SK-N-SH treated with all-trans-retinoic acid at 6 μM for 48 hours (cell line): ENCODE results near the gene VHLL.

Experiments used
- ARNTL ChIP-seq: fragments of 450-650 bp; formaldehyde crosslinking; IDR thresholded peaks from 2 replicates; pipeline ENCODE4 v1.5.0; 2020; ENCODE audit warnings: low read depth, mild to moderate bottlenecking, moderate library complexity, borderline replicate concordance
- ESRRG ChIP-seq: fragments of 250-450 bp; sonication (Bioruptor Pico); IDR thresholded peaks from 2 replicates; pipeline ENCODE4 v1.6.1; 2021; ENCODE audit warnings: mild to moderate bottlenecking
- GLIS3 ChIP-seq: fragments of 250-450 bp; sonication (Bioruptor Pico); IDR thresholded peaks from 2 replicates; pipeline ENCODE4 v1.5.0; 2020; ENCODE audit warnings: mild to moderate bottlenecking, moderate library complexity
- PATZ1 ChIP-seq: fragments of 250-450 bp; sonication (Bioruptor Pico); IDR thresholded peaks from 2 replicates; pipeline ENCODE4 v1.8.0; 2020; ENCODE audit warnings: mild to moderate bottlenecking, moderate library complexity, borderline replicate concordance
- TOX ChIP-seq: fragments of 250-450 bp; sonication (Bioruptor Pico); IDR thresholded peaks from 2 replicates; pipeline ENCODE4 v1.8.0; 2021; ENCODE audit warnings: mild to moderate bottlenecking, moderate library complexity, borderline replicate concordance
- ZNF565 ChIP-seq: fragments of 450-650 bp; formaldehyde crosslinking; conservative IDR thresholded peaks from 2 replicates; pipeline ENCODE4 v1.5.0; 2020; ENCODE audit warnings: low read depth, mild to moderate bottlenecking, moderate library complexity
- TF ChIP-seq, protein P1 (sequence below): fragments of 250-450 bp; sonication (Bioruptor Pico); IDR thresholded peaks from 2 replicates; pipeline ENCODE4 v1.5.0; 2020; ENCODE audit warnings: mild to moderate bottlenecking, moderate library complexity

GRCh38 chr1:156337888-156338179 is 38.7 kb upstream of the VHLL start:
- no peak for TF ChIP-seq TOX
- TF ChIP-seq PATZ1 (CRISPR knock-in tag), result no peak
- no peak for TF ChIP-seq GLIS3 (CRISPR knock-in tag)
- TF ChIP-seq, protein P1, sequence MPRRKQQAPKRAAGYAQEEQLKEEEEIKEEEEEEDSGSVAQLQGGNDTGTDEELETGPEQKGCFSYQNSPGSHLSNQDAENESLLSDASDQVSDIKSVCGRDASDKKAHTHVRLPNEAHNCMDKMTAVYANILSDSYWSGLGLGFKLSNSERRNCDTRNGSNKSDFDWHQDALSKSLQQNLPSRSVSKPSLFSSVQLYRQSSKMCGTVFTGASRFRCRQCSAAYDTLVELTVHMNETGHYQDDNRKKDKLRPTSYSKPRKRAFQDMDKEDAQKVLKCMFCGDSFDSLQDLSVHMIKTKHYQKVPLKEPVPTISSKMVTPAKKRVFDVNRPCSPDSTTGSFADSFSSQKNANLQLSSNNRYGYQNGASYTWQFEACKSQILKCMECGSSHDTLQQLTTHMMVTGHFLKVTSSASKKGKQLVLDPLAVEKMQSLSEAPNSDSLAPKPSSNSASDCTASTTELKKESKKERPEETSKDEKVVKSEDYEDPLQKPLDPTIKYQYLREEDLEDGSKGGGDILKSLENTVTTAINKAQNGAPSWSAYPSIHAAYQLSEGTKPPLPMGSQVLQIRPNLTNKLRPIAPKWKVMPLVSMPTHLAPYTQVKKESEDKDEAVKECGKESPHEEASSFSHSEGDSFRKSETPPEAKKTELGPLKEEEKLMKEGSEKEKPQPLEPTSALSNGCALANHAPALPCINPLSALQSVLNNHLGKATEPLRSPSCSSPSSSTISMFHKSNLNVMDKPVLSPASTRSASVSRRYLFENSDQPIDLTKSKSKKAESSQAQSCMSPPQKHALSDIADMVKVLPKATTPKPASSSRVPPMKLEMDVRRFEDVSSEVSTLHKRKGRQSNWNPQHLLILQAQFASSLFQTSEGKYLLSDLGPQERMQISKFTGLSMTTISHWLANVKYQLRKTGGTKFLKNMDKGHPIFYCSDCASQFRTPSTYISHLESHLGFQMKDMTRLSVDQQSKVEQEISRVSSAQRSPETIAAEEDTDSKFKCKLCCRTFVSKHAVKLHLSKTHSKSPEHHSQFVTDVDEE (CRISPR knock-in tag), result no peak
- no peak for TF ChIP-seq ESRRG (CRISPR knock-in tag)
- no peak for TF ChIP-seq ZNF565
- no peak for TF ChIP-seq ARNTL (CRISPR knock-in tag)
